ENCODE measurements around the gene CLCN7. TPM values are rescaled to one million over a fixed set of nuclear protein-coding genes. Genes with fewer than 3 reads are reported as not detected.

The CLCN7 gene
- total RNA-seq, 1 donor from 2014 or later = 118 TPM

- H3K9me3 Mint-ChIP-seq (ENCODE audit: unreplicated experiment) = no peaks in the 10 kb centered on the region
Observed at GRCh38 chr16:1459967-1460366, 14.9 kb downstream of the CLCN7 start.

GRCh38 chr16:1458977-1459341, 15.9 kb downstream of the CLCN7 start:
- no peaks in the 10 kb centered on the region for H3K36me3 Mint-ChIP-seq (ENCODE audit: unreplicated experiment)
- H3K4me1 Mint-ChIP-seq (ENCODE audit: low read depth, unreplicated experiment) = no peaks in the 10 kb centered on the region
- H3K4me3 Mint-ChIP-seq (ENCODE audit: unreplicated experiment) = no peak overlapping the region
- H3K27me3 Mint-ChIP-seq (ENCODE audit: unreplicated experiment) = peaks cover 6% of the 10 kb centered on the region
- DNase-seq = no peak
- no peak overlapping the region for H3K27ac Mint-ChIP-seq (ENCODE audit: unreplicated experiment)
- H3K9me3 Mint-ChIP-seq (ENCODE audit: unreplicated experiment) = no peaks in the 10 kb centered on the region
- no peak for TF ChIP-seq CTCF (IDR thresholded peaks at IDR 0.05; ENCODE audit: partially characterized antibody, unreplicated experiment)

More at GRCh38 chr16:1459967-1460366, 14.9 kb downstream of the CLCN7 start:
- H3K4me3 Mint-ChIP-seq (ENCODE audit: unreplicated experiment) = no peak overlapping the region
- no peaks in the 10 kb centered on the region for H3K4me1 Mint-ChIP-seq (ENCODE audit: low read depth, unreplicated experiment)
- DNase-seq = no peak
- H3K27ac Mint-ChIP-seq (ENCODE audit: unreplicated experiment) = no peak overlapping the region
- TF ChIP-seq CTCF (IDR thresholded peaks at IDR 0.05; ENCODE audit: partially characterized antibody, unreplicated experiment) = no peak
- no peaks in the 10 kb centered on the region for H3K36me3 Mint-ChIP-seq (ENCODE audit: unreplicated experiment)
- peaks cover 4% of the 10 kb centered on the region for H3K27me3 Mint-ChIP-seq (ENCODE audit: unreplicated experiment)

GRCh38 chr16:1458336-1458976, 16.4 kb downstream of the CLCN7 start:
- no peaks in the 10 kb centered on the region for H3K9me3 Mint-ChIP-seq (ENCODE audit: unreplicated experiment)
- H3K4me3 Mint-ChIP-seq (ENCODE audit: unreplicated experiment) = no peak overlapping the region
- no peak for TF ChIP-seq CTCF (IDR thresholded peaks at IDR 0.05; ENCODE audit: partially characterized antibody, unreplicated experiment)
- peaks cover 6% of the 10 kb centered on the region for H3K27me3 Mint-ChIP-seq (ENCODE audit: unreplicated experiment)
- H3K27ac Mint-ChIP-seq (ENCODE audit: unreplicated experiment) = no peak overlapping the region
- H3K4me1 Mint-ChIP-seq (ENCODE audit: low read depth, unreplicated experiment) = no peaks in the 10 kb centered on the region
- DNase-seq = no peak
- H3K36me3 Mint-ChIP-seq (ENCODE audit: unreplicated experiment) = no peaks in the 10 kb centered on the region

- H3K4me3 Mint-ChIP-seq (ENCODE audit: unreplicated experiment) = no peak overlapping the region
Observed at GRCh38 chr16:1457489-1458245, 17.2 kb downstream of the CLCN7 start.

More at GRCh38 chr16:1457489-1458245, 17.2 kb downstream of the CLCN7 start:
- H3K9me3 Mint-ChIP-seq (ENCODE audit: unreplicated experiment) = no peaks in the 10 kb centered on the region
- H3K4me1 Mint-ChIP-seq (ENCODE audit: low read depth, unreplicated experiment) = no peaks in the 10 kb centered on the region
- H3K27me3 Mint-ChIP-seq (ENCODE audit: unreplicated experiment) = peaks cover 6% of the 10 kb centered on the region
- DNase-seq = no peak
- no peak overlapping the region for H3K27ac Mint-ChIP-seq (ENCODE audit: unreplicated experiment)
- H3K36me3 Mint-ChIP-seq (ENCODE audit: unreplicated experiment) = no peaks in the 10 kb centered on the region
- TF ChIP-seq CTCF (IDR thresholded peaks at IDR 0.05; ENCODE audit: partially characterized antibody, unreplicated experiment) = no peak
